Measurements from ENCODE around the gene AKAP13.
"Not testable (repeated sequence)": the region's sequence is repeated elsewhere in the genome, so short reads cannot be mapped to it uniquely, and the experiment has no call there.

AKAP13 gene

DNA sequence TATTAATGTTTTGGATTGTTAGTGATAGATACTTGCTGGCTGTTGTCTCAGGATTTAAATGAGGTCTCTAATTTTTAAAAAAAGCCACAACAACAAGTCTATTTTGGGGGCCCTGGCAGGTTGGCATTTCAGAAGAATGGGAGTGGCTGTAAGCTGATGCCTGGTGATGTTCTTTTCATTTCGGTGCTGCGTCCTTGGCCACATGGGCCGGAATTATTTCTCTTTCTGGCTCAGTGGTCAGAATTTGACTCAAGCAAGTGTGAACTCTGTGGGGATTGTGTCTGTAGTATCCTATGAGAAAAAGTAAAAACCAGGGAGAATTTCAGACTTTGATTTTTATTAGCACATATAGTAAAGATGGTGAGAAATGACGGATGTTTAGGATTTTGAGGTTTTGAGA, 203.0 kb downstream of the AKAP13 start:
- H3K27ac ChIP-seq: no peak overlapping the region
- TF ChIP-seq, protein P1, sequence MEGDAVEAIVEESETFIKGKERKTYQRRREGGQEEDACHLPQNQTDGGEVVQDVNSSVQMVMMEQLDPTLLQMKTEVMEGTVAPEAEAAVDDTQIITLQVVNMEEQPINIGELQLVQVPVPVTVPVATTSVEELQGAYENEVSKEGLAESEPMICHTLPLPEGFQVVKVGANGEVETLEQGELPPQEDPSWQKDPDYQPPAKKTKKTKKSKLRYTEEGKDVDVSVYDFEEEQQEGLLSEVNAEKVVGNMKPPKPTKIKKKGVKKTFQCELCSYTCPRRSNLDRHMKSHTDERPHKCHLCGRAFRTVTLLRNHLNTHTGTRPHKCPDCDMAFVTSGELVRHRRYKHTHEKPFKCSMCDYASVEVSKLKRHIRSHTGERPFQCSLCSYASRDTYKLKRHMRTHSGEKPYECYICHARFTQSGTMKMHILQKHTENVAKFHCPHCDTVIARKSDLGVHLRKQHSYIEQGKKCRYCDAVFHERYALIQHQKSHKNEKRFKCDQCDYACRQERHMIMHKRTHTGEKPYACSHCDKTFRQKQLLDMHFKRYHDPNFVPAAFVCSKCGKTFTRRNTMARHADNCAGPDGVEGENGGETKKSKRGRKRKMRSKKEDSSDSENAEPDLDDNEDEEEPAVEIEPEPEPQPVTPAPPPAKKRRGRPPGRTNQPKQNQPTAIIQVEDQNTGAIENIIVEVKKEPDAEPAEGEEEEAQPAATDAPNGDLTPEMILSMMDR (IDR thresholded peaks at IDR 0.05): no peak
- no peak for TF ChIP-seq ZFX (IDR thresholded peaks at IDR 0.05; ENCODE audit: borderline replicate concordance)

DNA sequence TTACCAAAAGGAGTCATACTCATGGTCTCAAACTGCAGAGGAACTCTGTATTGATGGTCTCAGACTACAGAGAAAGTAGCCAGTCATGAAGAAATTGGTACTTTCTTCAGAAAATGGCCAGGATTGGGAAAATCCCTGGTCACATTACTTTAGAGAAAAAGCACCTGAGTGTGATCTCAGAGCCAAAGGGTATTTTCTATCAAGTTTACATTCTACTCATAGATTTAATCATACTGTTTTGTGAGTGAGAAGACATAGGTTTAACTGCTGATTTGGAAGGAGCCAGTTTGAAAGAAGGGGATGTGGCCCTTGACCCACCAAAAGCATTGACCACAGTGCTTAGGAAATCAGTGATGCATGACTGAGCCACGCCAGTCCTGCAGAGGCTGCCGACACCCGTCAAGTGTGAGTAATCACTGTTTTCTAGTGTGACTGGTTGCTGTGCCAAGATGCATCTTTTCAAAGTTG, 203.6 kb downstream of the AKAP13 start:
- H3K27ac ChIP-seq: no peak overlapping the region
- no peak for TF ChIP-seq ZFX (IDR thresholded peaks at IDR 0.05; ENCODE audit: borderline replicate concordance)
- TF ChIP-seq, protein P1 (IDR thresholded peaks at IDR 0.05): no peak

DNA sequence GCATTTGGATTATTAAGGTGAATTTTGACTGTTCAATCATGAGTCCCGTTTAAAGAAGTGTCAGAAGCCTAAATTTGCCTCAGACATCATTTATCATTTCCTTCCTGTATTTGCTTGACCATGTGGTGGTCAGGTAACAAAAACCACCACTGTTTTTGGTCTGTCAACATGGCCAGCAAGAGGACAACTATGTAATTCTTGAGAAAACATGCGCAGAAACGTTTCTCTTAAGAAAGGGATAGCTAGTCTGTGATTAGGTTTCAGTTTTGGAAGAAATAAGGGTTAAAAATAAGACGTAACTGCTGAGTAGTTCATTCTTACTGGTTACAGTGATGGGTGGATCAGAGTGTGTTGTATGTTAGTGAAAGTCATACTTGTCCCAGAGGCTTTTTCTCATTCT, 204.5 kb downstream of the AKAP13 start:
- H3K27ac ChIP-seq: no peak overlapping the region
- TF ChIP-seq ZFX (IDR thresholded peaks at IDR 0.05; ENCODE audit: borderline replicate concordance): no peak
- TF ChIP-seq, protein P1 (IDR thresholded peaks at IDR 0.05): no peak

DNA sequence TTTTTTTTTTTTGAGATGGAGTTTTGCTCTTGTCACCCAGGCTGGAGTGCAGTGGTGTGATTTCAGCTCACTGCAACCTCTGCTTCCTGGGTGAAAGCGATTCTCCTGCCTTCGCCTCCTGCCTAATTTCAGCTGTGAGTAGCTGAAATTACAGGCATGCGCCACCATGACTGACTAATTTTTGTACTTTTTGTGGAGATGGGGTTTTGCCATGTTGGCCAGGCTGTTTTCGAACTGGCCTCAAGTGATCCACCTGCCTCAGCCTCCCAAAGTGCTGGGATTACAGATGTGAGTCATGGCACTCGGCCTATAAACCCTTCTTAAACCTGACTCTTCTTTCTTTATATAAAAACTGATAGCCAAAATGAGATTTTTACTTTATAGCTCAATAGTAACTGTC, 205.8 kb downstream of the AKAP13 start:
- H3K27ac ChIP-seq: not testable (repeated sequence)

DNA sequence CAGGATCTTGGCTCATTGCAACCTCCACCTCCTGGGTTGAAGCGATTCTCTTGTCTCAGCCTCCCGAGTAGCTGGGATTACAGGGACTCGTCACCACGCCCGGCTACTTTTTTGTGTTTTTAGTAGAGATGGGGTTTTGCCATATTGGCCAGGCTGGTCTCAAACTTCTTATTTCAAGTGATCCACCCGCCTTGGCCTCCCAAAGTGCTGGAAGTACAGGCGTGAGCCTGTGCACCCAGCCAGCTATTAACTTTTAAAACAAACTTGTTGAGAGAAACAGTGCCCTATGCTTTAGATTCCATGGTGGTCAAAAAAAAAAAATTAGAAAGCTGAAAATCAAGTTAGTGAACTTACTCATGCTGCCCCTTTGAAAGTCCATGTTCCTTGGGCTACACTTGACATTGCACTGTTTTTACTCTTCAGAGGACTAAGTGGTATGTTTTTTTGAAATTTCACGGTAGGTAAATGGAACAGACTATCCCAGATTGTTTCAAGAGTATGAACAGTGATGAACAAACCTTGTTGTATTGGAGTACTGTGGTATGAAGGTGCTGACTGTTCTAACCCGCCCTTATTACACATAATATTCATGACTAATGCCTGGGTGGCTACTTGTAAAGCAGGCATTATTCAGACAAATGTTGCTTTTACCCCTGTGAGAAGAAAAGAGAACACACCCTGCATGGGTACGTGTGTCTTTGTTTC, 207.5 kb downstream of the AKAP13 start:
- TF ChIP-seq, protein P1 (IDR thresholded peaks at IDR 0.05): no peak
- TF ChIP-seq ZFX (IDR thresholded peaks at IDR 0.05; ENCODE audit: borderline replicate concordance): no peak

DNA sequence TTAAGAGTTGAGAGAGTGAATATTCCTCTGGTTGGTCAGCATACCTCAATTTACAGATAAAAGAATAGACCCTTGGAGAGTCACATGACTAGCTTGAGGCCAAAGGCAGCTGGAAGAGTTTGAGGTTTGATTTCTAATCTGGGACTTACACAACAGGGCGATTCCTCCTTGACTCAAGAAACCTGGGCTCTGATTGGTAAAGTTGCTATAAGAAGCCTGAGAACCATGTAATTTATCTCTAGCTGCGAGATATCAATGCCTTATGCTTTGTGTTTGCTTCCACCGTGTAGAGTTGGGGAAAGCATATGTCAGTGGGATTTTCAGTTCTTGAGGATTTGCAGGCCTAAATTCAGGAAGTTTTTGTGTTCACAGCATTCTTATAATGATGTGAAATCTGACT, 208.3 kb downstream of the AKAP13 start:
- TF ChIP-seq, protein P1 (IDR thresholded peaks at IDR 0.05): no peak
- TF ChIP-seq ZFX (IDR thresholded peaks at IDR 0.05; ENCODE audit: borderline replicate concordance): no peak
- H3K27ac ChIP-seq: peak overlapping the region; percentile 63

More for the DNA sequence above, 207.5 kb downstream of the AKAP13 start:
- H3K27ac ChIP-seq: 0 out of 2 replicates have a peak overlapping the region, but pooled peaks have one; percentile 63

DNA sequence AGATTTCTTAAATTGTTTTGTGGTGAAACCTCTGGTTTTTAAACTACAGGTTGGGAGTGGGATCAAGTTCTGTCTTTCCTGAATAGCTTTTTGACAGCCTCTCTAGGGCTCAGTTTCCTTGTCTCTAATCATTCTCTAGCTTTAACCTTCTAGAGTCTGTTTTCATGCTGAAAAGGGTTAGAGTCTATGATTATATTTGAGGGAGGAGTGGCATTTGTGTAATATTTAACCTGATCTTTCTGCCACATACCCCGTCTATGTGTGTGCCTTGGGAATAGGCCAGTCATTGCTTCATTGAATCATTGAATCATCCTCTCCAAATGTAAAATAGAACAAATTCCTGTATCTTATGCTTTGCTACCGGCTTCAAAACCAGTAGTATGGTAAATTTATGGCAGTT, 209.4 kb downstream of the AKAP13 start:
- TF ChIP-seq, protein P1 (IDR thresholded peaks at IDR 0.05): no peak
- no peak for TF ChIP-seq ZFX (IDR thresholded peaks at IDR 0.05; ENCODE audit: borderline replicate concordance)
- peak overlapping the region; percentile 63 for H3K27ac ChIP-seq

DNA sequence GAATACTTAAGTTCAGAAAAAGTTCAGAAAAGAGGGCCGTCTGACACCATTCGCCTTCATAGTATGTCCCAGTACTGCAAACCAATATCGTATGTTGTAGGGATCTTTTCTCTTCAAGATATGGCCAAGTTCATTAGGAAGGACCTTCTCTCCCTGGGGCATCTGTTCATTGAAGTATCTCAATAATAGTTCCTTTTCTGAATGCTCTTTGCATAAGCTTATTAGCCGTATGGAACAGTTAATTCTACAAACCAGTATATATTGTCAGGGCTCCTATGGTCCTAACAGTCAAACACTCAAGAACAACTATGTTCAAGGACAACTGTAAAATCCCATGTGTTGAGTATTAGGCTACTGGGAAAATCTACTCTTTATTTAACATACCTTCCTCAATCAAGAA, 211.2 kb downstream of the AKAP13 start:
- no peak for TF ChIP-seq ZFX (IDR thresholded peaks at IDR 0.05; ENCODE audit: borderline replicate concordance)
- TF ChIP-seq, protein P1 (IDR thresholded peaks at IDR 0.05): no peak
- no peak overlapping the region for H3K27ac ChIP-seq

All from 22Rv1 (cell line).